ENCODE results near the gene SMARCC2. TPM values are rescaled to one million over a fixed set of nuclear protein-coding genes. Genes with fewer than 3 reads are reported as not detected.

Gene SMARCC2
- total and polyA plus RNA-seq, 2 of the 13 experiments (the other 11 are each of a cell fraction or from before 2014, with no cell fraction given) = 21.3 to 24.1 TPM

DNA sequence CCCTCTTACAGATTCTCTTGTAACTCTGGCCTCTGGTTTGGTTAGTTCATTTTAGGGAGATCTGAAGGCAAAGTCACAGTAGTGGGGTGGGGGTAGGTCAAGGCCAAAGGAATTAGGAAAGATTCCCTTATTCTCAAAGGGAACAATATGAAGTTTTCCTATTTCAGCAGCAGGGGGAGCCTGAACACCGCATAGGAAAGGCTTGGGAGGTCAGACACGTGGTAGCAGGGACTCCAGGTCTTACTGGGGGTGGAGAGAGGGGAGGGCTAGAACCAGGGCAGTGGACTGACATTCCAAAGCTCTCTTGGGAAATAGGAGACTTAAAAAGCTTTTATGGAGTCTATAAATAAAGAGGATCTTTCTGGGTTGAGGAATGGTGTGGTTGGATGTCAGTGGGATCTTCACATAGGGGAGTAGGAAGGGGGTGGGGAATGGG is 69.9 kb downstream of the SMARCC2 start (continued):
- no peak for TF ChIP-seq MAFK (conservative IDR thresholded peaks at IDR 0.05 in 1 of 2, IDR thresholded peaks at IDR 0.05 in 1 of 2; ENCODE audit: low read length in 2 of 2)
- TF ChIP-seq CBX2 (IDR thresholded peaks at IDR 0.05; ENCODE audit: low read depth, low read length) = no peak
- no peak for TF ChIP-seq CBX2 (CRISPR knock-in tag; IDR thresholded peaks at IDR 0.05; ENCODE audit: low read depth)
- TF ChIP-seq NFYC (CRISPR knock-in tag; IDR thresholded peaks at IDR 0.05) = no peak
- TF ChIP-seq ZNF263 (CRISPR knock-in tag; IDR thresholded peaks at IDR 0.05) = no peak
- TF ChIP-seq ARNTL (CRISPR knock-in tag; IDR thresholded peaks at IDR 0.05) = peak; percentile 80
- TF ChIP-seq, protein P1, sequence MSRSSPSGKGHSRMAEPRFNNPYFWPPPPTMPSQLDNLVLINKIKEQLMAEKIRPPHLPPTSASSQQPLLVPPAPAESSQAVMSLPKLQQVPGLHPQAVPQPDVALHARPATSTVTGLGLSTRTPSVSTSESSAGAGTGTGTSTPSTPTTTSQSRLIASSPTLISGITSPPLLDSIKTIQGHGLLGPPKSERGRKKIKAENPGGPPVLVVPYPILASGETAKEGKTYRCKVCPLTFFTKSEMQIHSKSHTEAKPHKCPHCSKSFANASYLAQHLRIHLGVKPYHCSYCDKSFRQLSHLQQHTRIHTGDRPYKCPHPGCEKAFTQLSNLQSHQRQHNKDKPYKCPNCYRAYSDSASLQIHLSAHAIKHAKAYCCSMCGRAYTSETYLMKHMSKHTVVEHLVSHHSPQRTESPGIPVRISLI (CRISPR knock-in tag; IDR thresholded peaks at IDR 0.05; ENCODE audit: borderline replicate concordance) = no peak
- no peak for TF ChIP-seq SUZ12 (IDR thresholded peaks at IDR 0.05; ENCODE audit: low read depth, low read length)
- no peak for TF ChIP-seq ELF4 (CRISPR knock-in tag; IDR thresholded peaks at IDR 0.05; ENCODE audit: borderline replicate concordance)
- TF ChIP-seq STAG1 (CRISPR knock-in tag; IDR thresholded peaks at IDR 0.05) = peak; percentile 85
- no peak for TF ChIP-seq ZSCAN29 (CRISPR knock-in tag; conservative IDR thresholded peaks at IDR 0.05)
- no peak for TF ChIP-seq ZNF207 (IDR thresholded peaks at IDR 0.05; ENCODE audit: borderline replicate concordance)
- TF ChIP-seq ZNF224 (CRISPR knock-in tag; IDR thresholded peaks at IDR 0.05) = no peak
- no peak for TF ChIP-seq CCAR2 (optimal IDR thresholded peaks at IDR 0.05; ENCODE audit: low read depth, low read length)
- TF ChIP-seq ZNF230 (CRISPR knock-in tag; IDR thresholded peaks at IDR 0.05) = no peak
- TF ChIP-seq, protein P2, sequence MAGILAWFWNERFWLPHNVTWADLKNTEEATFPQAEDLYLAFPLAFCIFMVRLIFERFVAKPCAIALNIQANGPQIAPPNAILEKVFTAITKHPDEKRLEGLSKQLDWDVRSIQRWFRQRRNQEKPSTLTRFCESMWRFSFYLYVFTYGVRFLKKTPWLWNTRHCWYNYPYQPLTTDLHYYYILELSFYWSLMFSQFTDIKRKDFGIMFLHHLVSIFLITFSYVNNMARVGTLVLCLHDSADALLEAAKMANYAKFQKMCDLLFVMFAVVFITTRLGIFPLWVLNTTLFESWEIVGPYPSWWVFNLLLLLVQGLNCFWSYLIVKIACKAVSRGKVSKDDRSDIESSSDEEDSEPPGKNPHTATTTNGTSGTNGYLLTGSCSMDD (CRISPR knock-in tag; IDR thresholded peaks at IDR 0.05) = no peak
- TF ChIP-seq, protein P3, sequence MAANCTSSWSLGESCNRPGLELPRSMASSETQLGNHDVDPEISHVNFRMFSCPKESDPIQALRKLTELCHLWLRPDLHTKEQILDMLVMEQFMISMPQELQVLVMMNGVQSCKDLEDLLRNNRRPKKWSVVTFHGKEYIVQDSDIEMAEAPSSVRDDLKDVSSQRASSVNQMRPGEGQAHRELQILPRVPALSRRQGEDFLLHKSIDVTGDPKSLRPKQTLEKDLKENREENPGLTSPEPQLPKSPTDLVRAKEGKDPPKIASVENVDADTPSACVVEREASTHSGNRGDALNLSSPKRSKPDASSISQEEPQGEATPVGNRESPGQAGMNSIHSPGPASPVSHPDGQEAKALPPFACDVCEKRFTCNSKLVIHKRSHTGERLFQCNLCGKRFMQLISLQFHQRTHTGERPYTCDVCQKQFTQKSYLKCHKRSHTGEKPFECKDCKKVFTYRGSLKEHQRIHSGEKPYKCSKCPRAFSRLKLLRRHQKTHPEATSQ (CRISPR knock-in tag; IDR thresholded peaks at IDR 0.05; ENCODE audit: borderline replicate concordance) = peak; percentile 59; the same call in 1 of the 2 replicates
- TF ChIP-seq PHF5A (CRISPR knock-in tag; IDR thresholded peaks at IDR 0.05; ENCODE audit: low read depth, unreplicated experiment) = no peak
- TF ChIP-seq CC2D1A (CRISPR knock-in tag; IDR thresholded peaks at IDR 0.05) = no peak
- no peak for TF ChIP-seq ATAD3A (CRISPR knock-in tag; IDR thresholded peaks at IDR 0.05)
- TF ChIP-seq, protein P4, sequence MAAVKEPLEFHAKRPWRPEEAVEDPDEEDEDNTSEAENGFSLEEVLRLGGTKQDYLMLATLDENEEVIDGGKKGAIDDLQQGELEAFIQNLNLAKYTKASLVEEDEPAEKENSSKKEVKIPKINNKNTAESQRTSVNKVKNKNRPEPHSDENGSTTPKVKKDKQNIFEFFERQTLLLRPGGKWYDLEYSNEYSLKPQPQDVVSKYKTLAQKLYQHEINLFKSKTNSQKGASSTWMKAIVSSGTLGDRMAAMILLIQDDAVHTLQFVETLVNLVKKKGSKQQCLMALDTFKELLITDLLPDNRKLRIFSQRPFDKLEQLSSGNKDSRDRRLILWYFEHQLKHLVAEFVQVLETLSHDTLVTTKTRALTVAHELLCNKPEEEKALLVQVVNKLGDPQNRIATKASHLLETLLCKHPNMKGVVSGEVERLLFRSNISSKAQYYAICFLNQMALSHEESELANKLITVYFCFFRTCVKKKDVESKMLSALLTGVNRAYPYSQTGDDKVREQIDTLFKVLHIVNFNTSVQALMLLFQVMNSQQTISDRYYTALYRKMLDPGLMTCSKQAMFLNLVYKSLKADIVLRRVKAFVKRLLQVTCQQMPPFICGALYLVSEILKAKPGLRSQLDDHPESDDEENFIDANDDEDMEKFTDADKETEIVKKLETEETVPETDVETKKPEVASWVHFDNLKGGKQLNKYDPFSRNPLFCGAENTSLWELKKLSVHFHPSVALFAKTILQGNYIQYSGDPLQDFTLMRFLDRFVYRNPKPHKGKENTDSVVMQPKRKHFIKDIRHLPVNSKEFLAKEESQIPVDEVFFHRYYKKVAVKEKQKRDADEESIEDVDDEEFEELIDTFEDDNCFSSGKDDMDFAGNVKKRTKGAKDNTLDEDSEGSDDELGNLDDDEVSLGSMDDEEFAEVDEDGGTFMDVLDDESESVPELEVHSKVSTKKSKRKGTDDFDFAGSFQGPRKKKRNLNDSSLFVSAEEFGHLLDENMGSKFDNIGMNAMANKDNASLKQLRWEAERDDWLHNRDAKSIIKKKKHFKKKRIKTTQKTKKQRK (IDR thresholded peaks at IDR 0.05; ENCODE audit: low read length) = no peak
- TF ChIP-seq MAFG (CRISPR knock-in tag; IDR thresholded peaks at IDR 0.05) = no peak
- no peak for TF ChIP-seq KLF13 (CRISPR knock-in tag; IDR thresholded peaks at IDR 0.05)
- TF ChIP-seq ZFP36L2 (CRISPR knock-in tag; IDR thresholded peaks at IDR 0.05) = no peak
- TF ChIP-seq ADNP (CRISPR knock-in tag; IDR thresholded peaks at IDR 0.05) = no peak
- no peak for TF ChIP-seq ZNF607 (CRISPR knock-in tag; IDR thresholded peaks at IDR 0.05; ENCODE audit: borderline replicate concordance)
- TF ChIP-seq ZNF17 (CRISPR knock-in tag; IDR thresholded peaks at IDR 0.05) = no peak
